HG03108 (cell line): ENCODE data around the gene STPG2.

ENCODE experiments used
- ATAC-seq: cut with Tn5 transposase; IDR thresholded peaks from one replicate; pipeline ENCODE4 v1.9.1; 2021; ENCODE audit warnings: moderate library complexity; ENCODE audit not compliant: unreplicated experiment

STPG2 gene

GRCh38 chr4:98094118-98094517 is 49.2 kb downstream of the STPG2 start:
- ATAC-seq, result no peak

- no peak for ATAC-seq
Observed at GRCh38 chr4:98093662-98094061, 49.6 kb downstream of the STPG2 start.

GRCh38 chr4:98092833-98093439 is 50.3 kb downstream of the STPG2 start:
- no peak for ATAC-seq

DNA sequence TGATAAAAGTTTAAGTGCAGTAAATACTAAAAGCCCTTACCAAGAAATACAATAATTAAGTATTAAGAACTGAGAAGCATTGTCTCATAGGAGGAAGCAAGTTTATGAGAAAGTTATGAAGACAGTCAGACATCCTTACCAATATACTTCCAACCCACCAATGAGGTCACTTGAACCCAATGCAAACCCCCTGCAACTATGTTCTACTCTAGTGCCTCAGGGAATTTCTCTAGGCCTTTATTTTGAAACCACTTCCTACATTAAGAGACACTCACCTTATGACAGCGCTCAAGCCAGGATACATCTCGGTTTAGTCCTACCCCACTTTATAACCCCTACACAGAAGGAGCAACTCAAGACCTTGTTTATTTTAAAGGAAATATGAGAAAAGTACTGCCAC is 61.3 kb downstream of the STPG2 start:
- ATAC-seq, result no peak

DNA sequence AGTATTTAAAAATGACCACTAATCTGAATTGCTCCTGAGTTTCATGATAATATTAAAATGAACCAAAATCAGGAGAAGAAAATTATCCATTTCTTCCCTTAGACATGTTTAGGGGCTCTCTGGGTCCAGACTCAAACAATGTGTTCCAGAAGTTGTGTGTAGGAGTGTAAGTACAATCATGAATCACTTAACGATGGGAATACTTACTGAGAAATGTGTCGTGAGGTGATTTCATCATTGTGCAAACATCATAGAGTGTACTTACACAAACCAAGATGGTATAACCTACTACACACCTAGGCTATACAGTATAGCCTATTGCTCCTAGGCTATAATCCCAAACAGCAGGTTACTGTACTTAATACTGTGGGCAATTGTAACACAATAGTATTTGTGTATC is 74.8 kb downstream of the STPG2 start:
- ATAC-seq, result no peak

GRCh38 chr4:98055800-98056501 is 87.3 kb downstream of the STPG2 start:
- no peak for ATAC-seq

DNA sequence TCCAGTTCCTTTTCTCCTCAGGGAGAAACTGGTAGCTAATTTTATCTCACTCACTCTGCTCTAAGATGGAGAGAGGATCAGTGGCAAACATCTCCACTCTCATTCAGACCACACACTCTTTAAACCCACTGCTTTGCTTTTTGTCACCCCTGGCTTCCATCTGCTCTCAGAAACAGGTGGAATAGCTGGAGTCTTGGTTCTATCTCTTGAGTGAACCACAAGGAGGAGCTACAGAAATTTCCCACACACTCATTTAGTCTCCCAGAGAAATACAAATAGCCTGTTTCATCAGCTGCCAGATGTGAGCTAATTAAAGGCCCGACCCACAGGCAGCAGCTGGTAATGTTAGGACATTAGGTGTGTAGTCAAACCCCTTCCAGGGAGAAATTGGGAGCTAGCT is 96.6 kb downstream of the STPG2 start:
- no peak for ATAC-seq

GRCh38 chr4:98030059-98030458 is 113.2 kb downstream of the STPG2 start:
- ATAC-seq, result no peak

DNA sequence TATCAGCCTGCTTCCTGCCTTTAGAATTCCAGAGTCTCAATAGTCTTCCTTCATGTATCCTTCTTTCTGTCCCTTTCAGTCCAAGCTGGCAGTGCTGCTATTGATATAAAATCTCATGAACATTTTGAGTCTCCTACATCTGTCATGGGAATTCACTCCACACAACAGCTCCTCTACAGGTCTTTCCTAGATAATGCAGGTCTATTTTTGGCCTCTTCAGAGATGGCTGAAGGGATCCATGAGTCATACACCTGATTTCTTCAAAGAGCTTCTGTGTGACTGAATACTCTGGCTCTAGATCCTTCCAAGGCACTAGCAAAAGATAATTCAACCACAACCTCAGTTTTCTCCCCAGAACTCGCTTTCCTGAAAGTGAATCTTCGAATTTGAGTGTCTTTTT is 115.4 kb downstream of the STPG2 start:
- no peak for ATAC-seq

DNA sequence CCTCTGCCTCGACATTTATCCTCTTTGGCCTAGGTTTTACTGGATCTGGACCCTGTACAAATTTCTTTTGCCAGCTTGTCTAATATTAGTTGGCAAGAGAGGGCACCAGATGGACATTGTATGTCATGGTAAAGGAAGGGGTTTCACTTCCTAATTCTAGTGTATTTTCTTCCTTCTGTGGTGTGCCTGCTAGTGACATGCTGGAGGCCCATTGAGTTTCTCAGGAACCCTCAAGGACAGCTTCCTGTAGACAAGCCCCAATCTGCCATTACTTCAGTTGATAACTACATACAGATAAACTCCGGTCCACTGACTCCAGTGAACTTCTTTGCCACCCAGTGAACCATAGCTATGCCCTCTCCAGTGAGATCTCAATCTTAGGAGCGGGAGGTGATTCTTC is 116.9 kb downstream of the STPG2 start:
- ATAC-seq, result no peak

- ATAC-seq, result no peak
Observed at GRCh38 chr4:98006814-98007412, 136.4 kb downstream of the STPG2 start.

GRCh38 chr4:98006060-98006459 is 137.2 kb downstream of the STPG2 start:
- ATAC-seq, result no peak

DNA sequence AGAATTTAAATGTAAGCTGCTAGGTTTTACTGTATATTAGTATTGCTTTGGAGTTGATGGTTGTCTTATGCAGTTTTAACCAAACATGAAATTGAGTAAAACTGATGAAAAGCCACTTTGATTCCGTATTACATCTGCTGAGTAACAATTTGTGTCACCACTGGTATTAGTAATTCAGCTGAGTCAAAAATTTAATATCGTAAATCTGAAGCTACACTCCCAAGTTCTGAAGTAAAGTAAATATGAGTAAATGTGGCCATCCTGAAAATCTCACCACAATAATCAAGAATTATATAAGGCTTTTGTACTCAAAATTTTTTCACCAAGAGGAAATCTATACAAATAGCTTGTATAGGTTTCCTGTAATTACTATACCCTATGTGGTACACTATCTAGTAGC is 142.3 kb downstream of the STPG2 start:
- ATAC-seq, result no peak

DNA sequence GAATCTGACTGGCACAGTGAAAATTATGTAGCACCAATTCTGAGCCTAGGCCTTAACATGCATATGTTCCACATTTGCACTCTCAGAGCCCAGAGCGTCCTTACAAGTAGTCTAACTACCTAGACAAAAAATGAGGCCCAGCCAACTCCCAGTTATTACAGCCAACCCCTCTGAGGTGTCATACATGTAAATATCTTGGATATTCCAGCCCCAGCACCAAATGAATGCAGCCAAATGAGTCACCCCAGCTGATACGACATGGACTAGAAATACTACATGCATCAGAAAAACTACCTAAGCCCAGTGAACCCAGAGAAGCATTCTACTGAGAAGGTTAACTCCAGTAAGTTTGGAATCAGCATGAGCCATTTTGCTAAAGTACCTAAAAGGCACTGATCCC is 145.1 kb downstream of the STPG2 start:
- no peak for ATAC-seq

DNA sequence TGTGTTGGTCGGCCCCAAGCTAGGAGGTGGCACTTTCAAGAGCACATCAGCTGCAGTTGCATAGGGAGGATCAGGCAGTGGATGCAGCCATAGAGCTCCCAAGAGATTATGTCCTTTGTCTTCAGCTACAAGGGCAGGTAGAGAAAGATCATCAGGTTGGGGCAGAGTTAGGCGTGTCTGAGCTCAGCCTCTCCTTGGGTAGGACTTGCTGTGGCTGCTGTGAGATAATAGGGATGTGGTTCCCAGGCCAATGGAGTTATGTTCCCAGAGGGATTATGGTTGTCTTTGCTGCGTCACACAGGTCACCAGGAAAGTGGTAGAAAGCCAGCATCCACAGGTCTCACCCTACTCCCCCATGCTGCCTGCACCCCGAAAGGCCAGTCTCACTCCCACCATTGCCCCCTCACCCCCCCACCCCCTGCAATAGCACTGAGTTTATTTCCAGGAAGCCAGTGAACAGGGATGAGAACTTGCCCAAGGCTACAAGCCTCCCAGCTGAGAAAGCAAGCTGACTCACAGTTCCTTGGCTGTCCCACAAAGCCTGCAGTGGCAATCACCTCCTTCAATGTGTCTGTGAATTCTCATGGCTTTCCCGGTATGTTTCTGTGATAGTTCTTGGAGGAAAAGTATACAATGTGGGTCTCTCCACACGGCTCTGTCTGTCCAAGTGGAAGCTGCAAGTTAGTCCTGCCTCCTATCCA is 148.4 kb downstream of the STPG2 start:
- no peak for ATAC-seq

DNA sequence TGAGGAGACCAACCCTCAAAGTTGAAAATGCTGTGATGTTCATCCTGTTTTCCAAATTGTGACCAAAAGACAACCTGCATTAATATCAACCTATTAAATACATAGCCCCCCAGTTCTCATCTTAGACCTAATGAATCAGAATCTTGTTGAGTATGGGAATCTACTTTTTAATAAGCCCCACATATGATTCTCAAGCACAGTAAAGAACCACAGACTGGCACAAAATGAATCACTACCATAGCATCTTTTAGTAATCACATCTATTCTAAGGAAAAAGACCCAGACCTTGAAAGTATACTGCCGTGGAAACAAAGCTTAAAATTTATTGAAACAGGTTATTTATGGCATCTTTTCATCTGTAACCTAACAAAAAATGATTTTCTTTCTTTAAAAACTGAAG is 152.9 kb downstream of the STPG2 start:
- no peak for ATAC-seq

DNA sequence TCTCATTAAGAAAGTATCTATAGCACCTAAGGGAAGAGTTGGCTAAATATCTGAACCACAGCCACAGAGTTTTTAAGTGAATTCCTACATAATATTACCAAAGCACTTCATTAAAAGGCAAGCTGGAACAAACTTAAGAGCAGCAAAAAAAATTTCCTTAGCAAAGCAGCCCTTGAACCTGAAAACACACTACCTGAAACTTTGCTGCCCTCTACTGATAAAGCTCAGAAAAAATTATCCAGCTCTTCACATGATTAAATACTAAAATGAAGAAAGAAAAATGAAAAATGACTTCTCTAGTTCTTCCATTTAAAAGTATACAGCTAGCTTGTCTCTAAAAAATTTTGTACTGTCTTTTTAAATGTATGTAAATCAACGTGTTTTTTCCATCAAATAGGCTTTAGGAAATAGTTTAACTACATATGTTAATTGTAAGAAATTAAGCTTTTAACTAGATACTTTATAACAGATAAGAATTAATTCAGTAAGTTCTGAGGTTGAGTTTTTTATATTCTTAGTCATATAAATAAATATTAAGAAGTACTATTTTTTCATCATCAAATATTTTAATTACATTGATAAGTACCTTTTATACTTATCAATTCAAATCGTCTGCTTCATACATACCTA is 156.1 kb downstream of the STPG2 start:
- no peak for ATAC-seq

DNA sequence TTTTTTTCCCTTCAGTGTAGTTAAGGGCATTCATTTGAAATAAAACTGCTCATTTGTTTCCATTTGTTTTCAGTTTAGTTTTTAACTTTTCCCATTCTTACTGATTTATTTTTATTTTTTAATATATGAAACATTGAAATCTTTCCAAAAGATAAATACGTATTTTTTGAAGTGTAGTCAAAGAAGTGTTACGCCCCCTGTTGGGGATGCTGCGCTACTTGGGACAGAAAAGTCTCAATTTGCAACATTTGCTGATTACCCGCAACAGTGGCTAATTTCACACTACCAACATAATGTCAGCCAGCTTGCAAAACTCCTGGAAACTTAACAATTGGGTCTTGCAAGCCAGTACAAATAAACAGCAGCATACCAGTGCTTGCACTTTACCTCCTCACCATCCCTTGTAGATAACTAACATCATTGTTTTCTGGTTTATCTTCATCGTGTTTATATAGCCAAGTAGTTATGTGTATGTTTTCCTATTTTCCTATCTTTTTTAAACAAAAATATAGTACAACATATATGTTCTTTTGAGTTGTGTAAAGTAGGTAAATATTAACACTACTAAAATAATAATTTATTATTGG is 158.6 kb downstream of the STPG2 start:
- ATAC-seq, result no peak

DNA sequence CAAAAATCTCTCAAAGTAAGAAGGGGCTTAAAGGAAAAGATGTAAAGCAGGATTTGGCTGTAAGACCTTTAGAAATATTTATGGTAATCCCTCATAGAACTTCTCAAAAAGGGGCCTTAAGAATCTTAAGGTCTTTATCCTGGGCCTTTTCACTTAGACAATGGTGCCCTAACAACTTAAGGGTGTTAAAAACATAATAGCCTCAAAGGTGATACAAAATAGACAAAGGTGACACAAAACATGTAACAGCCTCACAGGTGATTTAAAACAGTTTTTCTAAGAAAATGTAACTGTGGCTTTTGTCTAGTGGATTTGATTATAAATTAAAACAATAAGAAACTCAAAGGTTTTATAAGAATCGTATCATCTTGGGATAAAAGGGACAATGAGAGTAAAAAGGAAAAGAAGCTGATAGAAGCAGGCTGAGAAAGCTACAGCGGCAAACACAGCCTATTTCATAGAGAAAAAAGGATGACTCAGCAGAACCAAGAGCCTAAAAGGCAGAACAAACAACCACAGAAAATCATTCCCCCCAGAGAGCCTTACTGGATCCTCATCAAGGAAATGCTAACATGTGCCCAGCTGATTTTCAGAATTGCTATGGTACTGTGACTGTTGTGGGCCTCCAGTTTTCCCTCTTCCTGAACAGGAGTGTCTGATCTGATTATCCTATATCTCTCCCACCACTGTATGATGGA is 164.3 kb downstream of the STPG2 start:
- ATAC-seq, result no peak

DNA sequence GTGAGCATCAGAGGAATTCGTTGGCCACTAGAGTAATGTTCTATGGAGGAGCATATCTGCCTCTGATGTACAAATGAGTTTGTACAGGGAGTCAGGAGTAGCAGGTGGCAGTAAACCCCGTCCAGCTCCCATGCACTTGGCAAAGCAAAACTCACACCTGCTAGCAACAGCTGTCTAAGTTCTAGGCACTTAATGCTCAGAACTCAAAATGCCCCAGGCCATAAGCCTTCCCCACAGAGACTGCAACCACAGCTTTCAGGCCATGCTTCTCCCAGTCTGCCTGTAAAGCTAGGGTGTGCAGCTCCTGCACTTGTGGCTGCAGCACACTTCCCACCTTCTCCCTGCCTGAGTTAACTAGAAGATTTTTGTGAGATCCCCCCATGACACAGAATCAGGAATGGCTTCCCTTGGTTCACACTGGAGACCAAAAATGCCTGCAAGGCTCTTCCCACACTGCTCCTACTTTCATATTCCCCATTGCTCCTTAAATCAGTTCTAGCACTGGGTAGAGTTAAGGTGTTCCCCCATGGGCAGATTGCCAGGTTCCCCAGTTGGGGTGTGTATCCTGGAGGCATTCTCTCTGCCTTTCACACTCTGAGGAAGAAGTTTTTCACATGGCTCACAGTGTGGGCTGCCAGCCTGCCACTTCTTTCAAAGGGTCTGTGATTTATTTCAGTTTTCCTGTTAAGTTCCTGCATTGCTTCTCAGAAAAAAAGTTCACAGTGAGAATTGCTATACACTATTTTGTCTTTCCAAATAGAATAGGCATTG is 189.9 kb downstream of the STPG2 start:
- ATAC-seq, result no peak
